ENCODE measurements around the gene ALK. TPM values are rescaled to one million over a fixed set of nuclear protein-coding genes. Genes with fewer than 3 reads are reported as not detected.

Gene ALK
- total RNA-seq, 1 donor from 2014 or later: not detected

DNA sequence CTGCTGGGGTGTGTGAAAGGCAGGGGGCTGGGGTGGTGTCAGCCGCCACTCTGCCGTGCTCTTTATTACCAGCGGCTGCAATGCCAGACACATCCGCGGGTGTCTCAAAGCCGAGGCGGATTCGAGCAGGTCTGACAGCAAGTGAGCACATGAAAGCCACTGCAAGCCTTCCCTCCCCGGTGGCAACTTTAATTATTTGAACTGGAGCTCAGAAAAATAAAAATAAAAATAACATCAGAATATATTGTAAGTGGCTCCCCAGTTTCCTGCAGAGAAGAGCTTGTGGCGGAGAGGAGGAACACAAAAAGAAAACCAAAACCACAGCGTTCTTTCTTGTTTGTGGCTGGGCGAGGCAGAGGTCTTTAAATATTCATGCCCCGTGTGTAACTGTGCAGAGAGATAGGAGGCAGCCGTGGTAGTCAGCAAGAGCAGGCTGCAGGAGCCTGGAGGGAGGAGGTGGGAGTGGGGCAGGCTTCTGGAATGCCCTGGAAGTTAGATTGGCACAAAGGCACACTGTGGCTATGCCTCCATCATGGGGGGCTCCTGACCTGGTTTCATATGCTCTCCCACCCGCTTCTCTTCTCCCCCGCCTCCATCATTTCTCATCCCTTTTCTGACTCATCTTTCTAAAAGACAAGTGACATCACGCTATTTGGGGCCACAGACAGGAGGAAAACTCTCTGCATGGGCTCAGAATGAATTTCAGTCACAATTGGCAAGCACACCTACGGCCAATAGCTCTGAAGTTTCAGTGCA is 606.4 kb downstream of the ALK start:
- intact Hi-C loops (cut with micrococcal nuclease): loop anchor here (1.0 to 10.0 kb wide), 5 partner anchors 8 to 490 kb away; partner anchors contain the start of gene CLIP4
- peak; percentile 61 for DNase-seq (ENCODE audit: low spot score)
- Mint-ChIP-seq H3K4me1 (ENCODE audit: low read depth) (peaks cover 65% of the 10 kb centered on the region), H3K9me3 (no peaks in the 10 kb centered on the region), H3K27ac (peak overlapping the region; percentile 86), H3K4me3 (peak overlapping the region; percentile 66), H3K27me3 (ENCODE audit: insufficient read depth) (peaks cover 9% of the 10 kb centered on the region), H3K36me3 (ENCODE audit: low read depth) (no peaks in the 10 kb centered on the region)

DNA sequence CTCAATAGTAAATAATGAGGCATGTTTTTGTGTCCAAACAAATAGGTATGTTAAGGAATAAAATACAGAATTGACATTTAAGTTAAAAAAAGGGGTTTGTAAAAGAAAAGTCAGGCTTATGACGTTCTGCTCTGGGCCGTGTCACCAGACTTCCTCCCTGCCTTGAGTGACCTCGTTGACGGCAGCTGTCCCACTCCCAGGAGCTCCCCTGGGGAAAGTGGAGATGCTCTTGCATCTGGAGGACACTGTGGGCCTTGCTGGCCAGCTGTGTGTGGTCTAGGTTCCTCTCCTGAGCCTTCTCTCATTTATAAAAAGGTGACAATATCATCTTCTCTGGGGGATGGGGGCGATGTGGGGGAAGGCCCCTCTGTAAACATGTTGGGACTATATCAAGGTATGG is 609.9 kb downstream of the ALK start:
- intact Hi-C loops (cut with micrococcal nuclease): loop anchor here (10.0 kb wide), 1 partner anchor 487 kb away; no protein-coding TSS in a partner anchor
- no peak for DNase-seq (ENCODE audit: low spot score)
- no peak overlapping the region for H3K4me3 Mint-ChIP-seq
- no peaks in the 10 kb centered on the region for H3K9me3 Mint-ChIP-seq
- H3K27ac Mint-ChIP-seq: no peak overlapping the region
- peaks cover 47% of the 10 kb centered on the region for H3K4me1 Mint-ChIP-seq (ENCODE audit: low read depth)
- H3K36me3 Mint-ChIP-seq (ENCODE audit: low read depth): no peaks in the 10 kb centered on the region
- peaks cover 27% of the 10 kb centered on the region for H3K27me3 Mint-ChIP-seq (ENCODE audit: insufficient read depth)

DNA sequence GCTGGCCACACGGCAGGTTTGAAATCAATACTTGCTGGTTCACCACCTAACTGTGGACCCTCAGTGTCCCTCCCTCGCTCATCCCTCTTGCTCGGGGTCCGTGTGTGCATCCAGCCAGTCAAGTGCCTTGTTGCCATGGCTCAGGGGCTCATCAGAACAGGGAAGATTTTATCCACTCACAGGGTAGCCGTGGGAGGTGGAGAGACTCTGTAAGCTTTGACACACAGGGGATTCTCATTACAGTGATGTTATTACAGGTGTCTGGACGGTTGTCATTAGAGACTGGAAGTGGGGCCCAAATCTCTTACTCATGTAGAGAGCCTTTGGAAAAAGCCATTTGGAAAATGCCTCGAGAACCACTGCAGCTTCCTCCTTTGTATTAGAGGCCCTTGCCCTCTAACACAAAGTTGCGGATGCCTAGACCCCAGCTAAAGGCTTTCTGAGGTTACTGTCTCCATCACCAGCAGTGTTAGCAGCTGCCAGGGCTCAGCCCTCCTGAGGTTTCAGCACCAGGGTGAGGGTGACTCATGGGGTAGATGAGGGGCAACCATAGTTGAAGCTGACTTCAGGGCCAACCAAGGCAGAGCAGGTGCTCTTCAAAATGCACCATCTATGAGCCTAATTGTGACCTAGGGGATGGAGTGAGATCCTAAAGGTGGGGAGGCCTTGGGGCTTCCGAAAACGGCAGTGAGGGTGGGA is 610.6 kb downstream of the ALK start:
- H3K27ac Mint-ChIP-seq: no peak overlapping the region
- H3K4me3 Mint-ChIP-seq: no peak overlapping the region
- H3K9me3 Mint-ChIP-seq: no peaks in the 10 kb centered on the region
- peaks cover 32% of the 10 kb centered on the region for H3K27me3 Mint-ChIP-seq (ENCODE audit: insufficient read depth)
- H3K4me1 Mint-ChIP-seq (ENCODE audit: low read depth): peaks cover 42% of the 10 kb centered on the region
- no peak for DNase-seq (ENCODE audit: low spot score)
- H3K36me3 Mint-ChIP-seq (ENCODE audit: low read depth): no peaks in the 10 kb centered on the region
- intact Hi-C loops (cut with micrococcal nuclease): loop anchor here (10.0 kb wide), 1 partner anchor 486 kb away; no protein-coding TSS in a partner anchor

DNA sequence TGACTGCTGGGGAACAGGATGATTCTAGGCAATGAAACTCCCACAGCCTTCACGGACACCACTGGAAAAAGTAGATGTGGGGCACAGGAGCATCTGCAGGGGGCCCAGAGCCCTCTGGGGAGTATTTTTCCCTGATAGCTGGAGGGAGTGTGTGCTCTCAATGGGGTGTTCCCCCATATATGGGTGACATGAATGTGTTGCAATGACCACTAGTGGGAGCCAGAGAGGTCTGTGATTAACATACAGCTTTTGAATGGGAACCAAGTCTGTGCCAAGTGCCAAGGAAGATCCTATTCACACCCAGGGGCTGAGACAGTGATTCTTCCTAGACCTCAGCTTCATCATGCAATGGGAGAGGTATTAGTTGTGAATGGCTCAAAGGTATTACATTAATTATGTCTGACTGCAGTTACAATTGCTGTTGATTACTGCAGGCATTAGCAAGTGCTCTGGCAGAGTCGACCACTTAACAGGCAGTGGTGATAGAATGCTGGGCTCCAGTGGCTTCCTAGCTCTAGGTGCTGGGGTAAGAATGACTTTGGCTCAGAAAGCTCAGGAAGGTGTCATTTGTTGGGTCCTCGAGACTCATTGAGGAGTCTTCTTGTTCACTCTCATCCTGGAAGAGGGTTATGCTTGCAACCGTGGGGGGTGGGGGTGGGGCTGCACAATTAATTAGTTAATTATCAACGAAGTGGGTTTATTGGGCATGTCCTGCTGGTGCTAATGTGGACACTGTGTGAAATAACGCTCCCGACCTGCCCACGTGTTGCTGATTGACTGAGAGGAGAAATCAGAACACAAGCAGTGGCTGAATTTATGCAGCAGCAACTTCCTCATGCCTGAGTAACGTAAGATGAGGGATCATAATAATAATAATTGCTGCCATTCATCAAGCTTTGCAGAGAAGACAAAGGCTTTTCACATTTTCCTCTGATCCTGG is 612.0 kb downstream of the ALK start:
- intact Hi-C loops (cut with micrococcal nuclease): loop anchor here (1.0 to 10.0 kb wide), 5 partner anchors 16 to 763 kb away; no protein-coding TSS in a partner anchor
- H3K36me3 Mint-ChIP-seq (ENCODE audit: low read depth): no peaks in the 10 kb centered on the region

DNA sequence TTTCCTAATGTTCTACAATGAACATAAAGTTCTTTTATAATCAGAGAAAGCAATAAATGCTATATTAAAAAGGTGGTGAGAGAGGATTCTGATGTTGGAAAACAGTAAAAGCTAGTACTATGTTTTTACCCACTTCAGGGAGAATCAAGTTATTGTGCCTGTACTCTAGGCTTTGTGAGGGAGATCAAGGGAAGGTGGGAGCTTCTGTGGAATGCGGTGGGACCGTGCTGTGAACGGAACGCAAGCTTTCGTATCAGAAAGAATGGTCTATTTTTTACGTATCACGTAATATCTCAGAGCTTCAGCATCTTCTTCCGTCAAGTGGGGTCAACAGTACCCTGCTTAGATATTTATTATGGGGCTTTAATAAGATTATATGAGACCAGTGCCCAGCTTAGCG is 613.0 kb downstream of the ALK start:
- Mint-ChIP-seq H3K4me1 (ENCODE audit: low read depth) (peaks cover 17% of the 10 kb centered on the region), H3K27me3 (ENCODE audit: insufficient read depth) (peaks cover 28% of the 10 kb centered on the region), H3K36me3 (ENCODE audit: low read depth) (no peaks in the 10 kb centered on the region), H3K27ac (no peak overlapping the region), H3K4me3 (no peak overlapping the region), H3K9me3 (no peaks in the 10 kb centered on the region)
- intact Hi-C loops (cut with micrococcal nuclease): loop anchor here (2.0 kb wide), 2 partner anchors 36 to 764 kb away; no protein-coding TSS in a partner anchor
- no peak for DNase-seq (ENCODE audit: low spot score)

More for the DNA sequence above, 612.0 kb downstream of the ALK start:
- H3K4me3 Mint-ChIP-seq: no peak overlapping the region
- H3K4me1 Mint-ChIP-seq (ENCODE audit: low read depth): peaks cover 27% of the 10 kb centered on the region
- H3K27ac Mint-ChIP-seq: no peak overlapping the region
- DNase-seq (ENCODE audit: low spot score): peak; percentile 41
- H3K27me3 Mint-ChIP-seq (ENCODE audit: insufficient read depth): peaks cover 32% of the 10 kb centered on the region
- H3K9me3 Mint-ChIP-seq: no peaks in the 10 kb centered on the region

DNA sequence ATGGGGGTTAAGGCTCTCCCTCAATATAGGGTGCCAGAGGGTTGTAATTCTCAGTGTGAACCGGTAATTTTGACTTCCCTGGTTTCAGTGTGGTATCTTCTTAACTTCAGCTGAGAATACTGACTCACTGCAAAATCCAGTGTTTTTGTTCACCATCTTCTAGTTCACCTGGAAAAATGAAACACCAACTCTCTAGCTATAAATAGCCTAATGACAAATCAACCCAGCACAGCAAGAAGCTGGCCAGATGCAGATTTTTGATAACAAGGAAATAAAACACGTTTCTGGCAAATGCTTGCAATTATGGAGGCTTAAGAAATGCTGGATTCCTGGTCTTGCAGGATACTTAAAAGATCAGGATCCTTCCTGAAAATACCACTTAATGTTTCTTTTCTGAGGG is 613.9 kb downstream of the ALK start:
- intact Hi-C loops (cut with micrococcal nuclease): no loop called here
- peaks cover 27% of the 10 kb centered on the region for H3K27me3 Mint-ChIP-seq (ENCODE audit: insufficient read depth)
- peaks cover 15% of the 10 kb centered on the region for H3K4me1 Mint-ChIP-seq (ENCODE audit: low read depth)
- no peak overlapping the region for H3K4me3 Mint-ChIP-seq
- no peak overlapping the region for H3K27ac Mint-ChIP-seq
- no peaks in the 10 kb centered on the region for H3K9me3 Mint-ChIP-seq
- no peak for DNase-seq (ENCODE audit: low spot score)
- no peaks in the 10 kb centered on the region for H3K36me3 Mint-ChIP-seq (ENCODE audit: low read depth)

DNA sequence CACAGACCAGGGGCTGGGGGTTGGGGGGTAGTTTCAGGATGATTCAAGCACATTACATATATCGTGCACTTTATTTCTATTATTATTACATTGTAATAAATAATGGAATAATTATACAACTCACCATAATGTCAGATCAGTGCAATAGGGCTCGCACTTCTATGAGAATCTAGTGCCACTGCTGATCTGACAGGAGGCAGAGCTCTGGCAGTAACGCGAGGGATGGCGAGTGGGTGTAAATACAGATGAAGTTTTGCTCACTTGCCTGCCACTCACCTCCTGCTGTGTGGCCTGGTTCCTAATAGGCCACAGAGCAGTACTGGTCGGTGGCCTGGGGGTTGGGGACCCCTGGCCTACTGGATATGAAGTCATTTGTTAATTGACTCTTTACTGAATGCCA is 615.6 kb downstream of the ALK start:
- Mint-ChIP-seq H3K4me3 (no peak overlapping the region), H3K9me3 (no peaks in the 10 kb centered on the region), H3K27ac (no peak overlapping the region), H3K36me3 (ENCODE audit: low read depth) (no peaks in the 10 kb centered on the region), H3K27me3 (ENCODE audit: insufficient read depth) (peaks cover 30% of the 10 kb centered on the region), H3K4me1 (ENCODE audit: low read depth) (peaks cover 11% of the 10 kb centered on the region)
- no peak for DNase-seq (ENCODE audit: low spot score)
- intact Hi-C loops (cut with micrococcal nuclease): no loop called here

DNA sequence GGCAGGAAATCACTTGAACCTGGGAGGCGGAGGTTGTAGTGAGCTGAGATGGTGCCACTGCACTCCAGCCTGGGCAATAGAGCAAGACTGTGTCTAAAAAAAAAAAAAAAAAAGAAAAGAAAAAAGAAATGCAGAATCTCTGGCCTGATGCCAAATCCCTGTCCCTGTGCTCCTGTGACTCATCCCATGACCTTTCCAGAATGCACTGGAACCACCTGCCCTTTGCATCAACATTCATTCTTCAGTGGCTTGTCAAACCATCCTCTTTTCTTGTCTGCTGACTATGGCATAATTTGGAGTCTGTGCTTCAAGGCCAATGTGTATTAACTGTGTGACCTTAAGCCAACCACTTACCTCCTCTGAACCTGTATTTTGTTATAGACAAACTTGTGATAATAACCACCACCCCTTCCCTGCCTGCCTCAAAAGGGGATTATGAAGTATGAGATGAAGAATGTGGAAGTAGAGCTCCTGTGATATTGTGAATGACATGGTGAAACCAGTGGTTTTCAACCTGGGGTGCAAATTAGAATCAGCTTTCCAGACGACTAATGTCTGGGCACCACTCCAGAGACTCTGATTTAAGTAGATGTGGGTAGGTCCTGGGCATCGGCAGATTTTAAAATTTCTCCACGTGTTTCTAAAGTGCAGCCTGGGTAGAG is 616.9 kb downstream of the ALK start:
- no peaks in the 10 kb centered on the region for H3K9me3 Mint-ChIP-seq
- no peak for DNase-seq (ENCODE audit: low spot score)
- H3K4me1 Mint-ChIP-seq (ENCODE audit: low read depth): peaks cover 11% of the 10 kb centered on the region
- intact Hi-C loops (cut with micrococcal nuclease): no loop called here
- H3K4me3 Mint-ChIP-seq: no peak overlapping the region
- peaks cover 28% of the 10 kb centered on the region for H3K27me3 Mint-ChIP-seq (ENCODE audit: insufficient read depth)
- no peak overlapping the region for H3K27ac Mint-ChIP-seq
- H3K36me3 Mint-ChIP-seq (ENCODE audit: low read depth): no peaks in the 10 kb centered on the region

DNA sequence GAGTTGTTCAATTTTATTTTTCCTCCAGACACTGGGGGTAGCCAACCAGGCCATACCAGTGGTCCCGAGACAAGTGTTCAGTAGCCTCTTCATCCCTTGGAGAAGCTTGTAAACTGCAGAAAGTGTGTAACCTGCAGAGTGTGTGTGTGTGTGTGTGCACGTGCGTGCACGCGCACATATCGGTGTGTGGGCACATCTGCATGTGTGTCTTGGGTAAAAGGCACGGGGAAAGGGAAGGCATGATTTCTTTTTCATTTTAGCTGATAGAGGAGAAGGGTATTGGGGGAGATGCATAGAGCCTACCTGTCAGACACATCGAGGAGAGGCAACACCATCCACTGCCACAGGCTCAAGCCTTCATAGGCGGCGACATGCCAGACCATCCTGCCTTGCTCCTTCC is 624.8 kb downstream of the ALK start:
- no peak overlapping the region for H3K4me3 Mint-ChIP-seq
- peaks cover 5% of the 10 kb centered on the region for H3K4me1 Mint-ChIP-seq (ENCODE audit: low read depth)
- H3K36me3 Mint-ChIP-seq (ENCODE audit: low read depth): no peaks in the 10 kb centered on the region
- no peak overlapping the region for H3K27ac Mint-ChIP-seq
- no peaks in the 10 kb centered on the region for H3K9me3 Mint-ChIP-seq
- no peak for DNase-seq (ENCODE audit: low spot score)
- peaks cover 8% of the 10 kb centered on the region for H3K27me3 Mint-ChIP-seq (ENCODE audit: insufficient read depth)
- intact Hi-C loops (cut with micrococcal nuclease): no loop called here

DNA sequence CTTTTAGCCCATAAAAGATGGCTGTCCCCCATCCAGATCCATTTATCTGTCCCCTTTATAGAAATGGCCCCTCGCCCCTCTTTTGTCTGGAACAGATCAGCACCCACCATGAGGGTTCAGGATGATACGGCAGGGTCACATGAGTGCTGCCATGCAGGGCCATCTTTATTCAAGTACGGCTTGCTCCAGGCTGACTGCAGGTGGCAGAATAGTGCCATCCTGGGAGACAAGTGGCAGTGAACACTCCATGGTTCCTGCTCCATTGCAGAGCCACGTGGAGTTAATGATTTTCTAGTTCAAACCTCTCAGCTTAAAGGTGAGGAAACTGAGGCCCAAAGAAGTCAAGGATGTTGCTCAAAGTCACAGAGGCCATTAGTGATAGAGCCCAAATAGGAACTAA is 625.5 kb downstream of the ALK start:
- Mint-ChIP-seq H3K27ac (no peak overlapping the region), H3K27me3 (ENCODE audit: insufficient read depth) (peaks cover 6% of the 10 kb centered on the region), H3K36me3 (ENCODE audit: low read depth) (no peaks in the 10 kb centered on the region), H3K4me3 (no peak overlapping the region), H3K4me1 (ENCODE audit: low read depth) (peaks cover under 1% of the 10 kb centered on the region), H3K9me3 (no peaks in the 10 kb centered on the region)
- intact Hi-C loops (cut with micrococcal nuclease): no loop called here
- no peak for DNase-seq (ENCODE audit: low spot score)

DNA sequence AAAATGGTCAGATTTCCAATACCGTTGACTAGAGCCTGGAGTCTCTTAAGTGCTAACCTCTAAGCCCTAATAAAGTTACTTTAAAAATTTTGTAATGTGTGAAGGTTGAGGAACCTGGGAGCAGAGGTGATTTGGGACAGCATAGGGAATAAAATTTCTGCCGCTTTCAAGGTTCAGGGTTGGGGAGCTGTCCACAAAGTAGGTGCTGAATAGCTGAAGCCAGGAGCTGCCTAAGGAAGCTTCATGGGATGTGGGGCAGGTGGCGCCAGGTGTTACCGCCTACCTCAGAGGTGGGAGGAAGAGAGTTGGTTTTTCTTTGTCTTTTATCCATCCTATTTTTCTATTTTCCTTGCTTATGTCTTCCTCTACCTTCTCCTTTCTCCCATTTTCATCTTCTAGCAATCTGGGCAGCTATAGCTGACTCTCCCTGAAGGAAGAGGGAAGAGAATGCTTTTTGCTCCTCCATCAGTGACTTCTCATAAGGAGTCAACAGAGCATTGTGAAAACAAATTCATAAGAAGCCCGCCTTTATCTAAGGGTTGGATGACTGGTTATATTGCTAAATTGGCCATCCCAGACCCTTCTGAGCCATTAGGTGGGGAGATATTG is 627.5 kb downstream of the ALK start:
- no peak for DNase-seq (ENCODE audit: low spot score)
- no peaks in the 10 kb centered on the region for H3K4me1 Mint-ChIP-seq (ENCODE audit: low read depth)
- intact Hi-C loops (cut with micrococcal nuclease): no loop called here

More for the DNA sequence above, 627.5 kb downstream of the ALK start:
- Mint-ChIP-seq H3K27ac (no peak overlapping the region), H3K9me3 (no peaks in the 10 kb centered on the region), H3K36me3 (ENCODE audit: low read depth) (no peaks in the 10 kb centered on the region), H3K4me3 (no peak overlapping the region), H3K27me3 (ENCODE audit: insufficient read depth) (peaks cover 6% of the 10 kb centered on the region)
